Measurements from ENCODE around the gene UPB1. TPM values are rescaled to one million over a fixed set of nuclear protein-coding genes. Genes with fewer than 3 reads are reported as not detected.

The UPB1 gene
- total RNA-seq, 4 donors from 2014 or later, result 0.57 TPM; not detected in 3

- H3K36me3 ChIP-seq, result no peaks in the 10 kb centered on the region
- TF ChIP-seq, protein P1, sequence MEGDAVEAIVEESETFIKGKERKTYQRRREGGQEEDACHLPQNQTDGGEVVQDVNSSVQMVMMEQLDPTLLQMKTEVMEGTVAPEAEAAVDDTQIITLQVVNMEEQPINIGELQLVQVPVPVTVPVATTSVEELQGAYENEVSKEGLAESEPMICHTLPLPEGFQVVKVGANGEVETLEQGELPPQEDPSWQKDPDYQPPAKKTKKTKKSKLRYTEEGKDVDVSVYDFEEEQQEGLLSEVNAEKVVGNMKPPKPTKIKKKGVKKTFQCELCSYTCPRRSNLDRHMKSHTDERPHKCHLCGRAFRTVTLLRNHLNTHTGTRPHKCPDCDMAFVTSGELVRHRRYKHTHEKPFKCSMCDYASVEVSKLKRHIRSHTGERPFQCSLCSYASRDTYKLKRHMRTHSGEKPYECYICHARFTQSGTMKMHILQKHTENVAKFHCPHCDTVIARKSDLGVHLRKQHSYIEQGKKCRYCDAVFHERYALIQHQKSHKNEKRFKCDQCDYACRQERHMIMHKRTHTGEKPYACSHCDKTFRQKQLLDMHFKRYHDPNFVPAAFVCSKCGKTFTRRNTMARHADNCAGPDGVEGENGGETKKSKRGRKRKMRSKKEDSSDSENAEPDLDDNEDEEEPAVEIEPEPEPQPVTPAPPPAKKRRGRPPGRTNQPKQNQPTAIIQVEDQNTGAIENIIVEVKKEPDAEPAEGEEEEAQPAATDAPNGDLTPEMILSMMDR (IDR thresholded peaks at IDR 0.05), result no peak
- TF ChIP-seq POLR2A (IDR thresholded peaks at IDR 0.05), result no peak
- no peak overlapping the region for H3K27ac ChIP-seq
- no peaks in the 10 kb centered on the region for H3K9me3 ChIP-seq
- H3K27me3 ChIP-seq, result peaks cover 0 to 17% (median 2%) of the 10 kb centered on the region in 4 donors
- no peak overlapping the region for H3K4me3 ChIP-seq
- peaks cover 5 to 21% (median 5%) of the 10 kb centered on the region in 3 donors for H3K4me1 ChIP-seq
- intact Hi-C loops (cut with DNase I), result no loop called here
- 80% methylated on average over 1 to 10 of the region's 10 CpGs for WGBS, 2 donors
- DNase-seq, result no peak
Measured at GRCh38 chr22:24499706-24500276, 4.7 kb downstream of the UPB1 start.

- Histone ChIP-seq H3K9me3 (no peaks in the 10 kb centered on the region), H3K36me3 (no peaks in the 10 kb centered on the region), H3K4me1 (peaks cover 0 to 16% (median 5%) of the 10 kb centered on the region in 3 donors), H3K4me3 (no peak overlapping the region), H3K27ac (no peak overlapping the region), H3K27me3 (peaks cover 0 to 11% (median 0%) of the 10 kb centered on the region in 4 donors)
- DNase-seq, result no peak
- WGBS, 2 donors, result 48 to 59% methylated on average over 14 to 16 of the region's 16 CpGs
- TF ChIP-seq POLR2A (IDR thresholded peaks at IDR 0.05), result no peak
- TF ChIP-seq, protein P1 (IDR thresholded peaks at IDR 0.05), result peak in 1 of 6 experiments; percentile 11
- intact Hi-C loops (cut with DNase I), result no loop called here
Measured at GRCh38 chr22:24500277-24500820, 5.2 kb downstream of the UPB1 start.

GRCh38 chr22:24501301-24502005 is 6.3 kb downstream of the UPB1 start:
- H3K36me3 ChIP-seq, result no peaks in the 10 kb centered on the region
- H3K4me3 ChIP-seq, result no peak overlapping the region
- H3K9me3 ChIP-seq, result no peaks in the 10 kb centered on the region
- intact Hi-C loops (cut with DNase I), result no loop called here
- peaks cover 0 to 4% (median 0%) of the 10 kb centered on the region in 4 donors for H3K27me3 ChIP-seq
- peaks cover 0 to 18% (median 5%) of the 10 kb centered on the region in 3 donors for H3K4me1 ChIP-seq
- DNase-seq, result no peak
- H3K27ac ChIP-seq, result no peak overlapping the region
- TF ChIP-seq, protein P1 (IDR thresholded peaks at IDR 0.05), result no peak
- no peak for TF ChIP-seq POLR2A (IDR thresholded peaks at IDR 0.05)
- 78 to 83% methylated on average over 6 to 8 of the region's 8 CpGs for WGBS, 2 donors

DNA sequence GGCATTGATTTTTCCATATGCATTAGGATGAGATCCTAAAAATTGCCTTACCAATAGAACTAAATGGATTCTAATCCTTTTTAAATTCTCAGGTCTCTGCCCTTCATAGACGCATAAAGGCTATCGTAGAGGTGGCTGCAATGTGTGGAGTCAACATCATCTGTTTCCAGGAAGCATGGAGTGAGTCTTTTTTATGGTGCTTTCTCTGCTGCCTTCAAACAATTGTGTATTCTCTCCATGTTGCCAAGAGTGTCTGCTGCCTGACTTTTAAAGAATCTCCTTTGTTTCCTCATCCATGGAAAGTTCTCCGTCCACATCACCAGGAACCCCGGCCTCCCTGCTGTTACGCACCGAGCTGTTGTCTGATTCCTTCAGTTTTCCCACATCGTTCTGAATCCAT is 6.9 kb downstream of the UPB1 start:
- Histone ChIP-seq H3K4me3 (no peak overlapping the region), H3K9me3 (no peaks in the 10 kb centered on the region), H3K27me3 (peaks cover 0 to 4% (median 0%) of the 10 kb centered on the region in 4 donors), H3K36me3 (no peaks in the 10 kb centered on the region), H3K4me1 (peaks cover under 1 to 24% (median 10%) of the 10 kb centered on the region in 3 donors), H3K27ac (no peak overlapping the region)
- WGBS, 2 donors, result 77 to 79% methylated on average over 7 of the region's 7 CpGs
- TF ChIP-seq, protein P1 (IDR thresholded peaks at IDR 0.05), result no peak
- TF ChIP-seq POLR2A (IDR thresholded peaks at IDR 0.05), result no peak
- intact Hi-C loops (cut with DNase I), result no loop called here
- DNase-seq, result no peak

DNA sequence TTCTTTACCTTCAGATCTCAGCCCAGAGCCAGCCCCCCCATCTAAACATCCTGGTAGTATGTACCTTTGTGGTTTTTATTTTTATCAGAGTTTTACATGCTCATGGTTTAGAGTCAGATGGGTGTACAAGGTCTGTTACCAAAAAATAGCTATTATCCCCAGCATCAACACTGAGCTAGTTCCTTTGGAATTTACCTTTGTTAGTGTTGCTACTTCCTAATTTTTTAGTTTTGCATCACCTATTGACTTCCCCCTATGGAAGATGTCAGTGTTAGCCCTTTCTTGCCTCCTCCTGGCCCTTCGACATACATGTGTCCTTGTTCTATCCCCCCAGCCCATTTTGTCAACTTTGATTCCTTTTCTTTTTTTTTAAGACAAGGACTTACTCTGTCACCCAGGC is 7.4 kb downstream of the UPB1 start:
- H3K36me3 ChIP-seq, result no peaks in the 10 kb centered on the region
- H3K4me3 ChIP-seq, result no peak overlapping the region
- intact Hi-C loops (cut with DNase I), result no loop called here
- TF ChIP-seq, protein P1 (IDR thresholded peaks at IDR 0.05), result no peak
- no peak for TF ChIP-seq POLR2A (IDR thresholded peaks at IDR 0.05)
- no peak overlapping the region for H3K27ac ChIP-seq
- H3K27me3 ChIP-seq, result peaks cover 0 to under 1% (median 0%) of the 10 kb centered on the region in 4 donors
- peaks cover 5 to 29% (median 13%) of the 10 kb centered on the region in 3 donors for H3K4me1 ChIP-seq
- H3K9me3 ChIP-seq, result no peaks in the 10 kb centered on the region
- WGBS, 2 donors, result 87 to 92% methylated on average over 1 of the region's 1 CpG
- DNase-seq, result no peak
